Left cardiac atrium (tissue), 4 donors: ENCODE data around the gene ATP2B2. TPM values are rescaled to one million over a fixed set of nuclear protein-coding genes. Genes with fewer than 3 reads are reported as not detected.

Experiments used
- ATAC-seq, 2 donors: fragments of 200-7000 bp; cut with Tn5 transposase; one replicate each; pipeline ENCODE4 v1.9.1; 2020; ENCODE audit warnings: mild to moderate bottlenecking in 2 of 2, moderate library complexity in 2 of 2
- DNase-seq: peaks from one replicate; pipeline ENCODE4 v3.0.0-alpha.2; 2020
- intact Hi-C, 2 donors: fragments of 100-400 bp; cut with DNase I; formaldehyde crosslinking; loops; one replicate each; pipeline versions ENCODE4 v1.14.1 to v1.15.1; 2022 to 2023
- total RNA-seq, 2 donors: library from RNA; stranded (reverse); fragmentation: NEBNext Ultra II Directional; extraction: Animal tissue kit (Norgen Biotek cat#: 25700); gene quantifications; one replicate each; pipeline ENCODE4 v1.2.1, GENCODE V29; 2021
- donor health status: DM: no; HTN: yes; CAD: no.
- donor health status: DM: no; HTN: yes; CAD: no; lungs with severe emphysema.
- donor health status: DM: yes; HTN: yes; CAD: no.
- donor health status: Dilated cardiomyopathy.

ATP2B2 gene
- total RNA-seq, 2 donors from 2014 or later, result 0.31 TPM; not detected in 1

DNA sequence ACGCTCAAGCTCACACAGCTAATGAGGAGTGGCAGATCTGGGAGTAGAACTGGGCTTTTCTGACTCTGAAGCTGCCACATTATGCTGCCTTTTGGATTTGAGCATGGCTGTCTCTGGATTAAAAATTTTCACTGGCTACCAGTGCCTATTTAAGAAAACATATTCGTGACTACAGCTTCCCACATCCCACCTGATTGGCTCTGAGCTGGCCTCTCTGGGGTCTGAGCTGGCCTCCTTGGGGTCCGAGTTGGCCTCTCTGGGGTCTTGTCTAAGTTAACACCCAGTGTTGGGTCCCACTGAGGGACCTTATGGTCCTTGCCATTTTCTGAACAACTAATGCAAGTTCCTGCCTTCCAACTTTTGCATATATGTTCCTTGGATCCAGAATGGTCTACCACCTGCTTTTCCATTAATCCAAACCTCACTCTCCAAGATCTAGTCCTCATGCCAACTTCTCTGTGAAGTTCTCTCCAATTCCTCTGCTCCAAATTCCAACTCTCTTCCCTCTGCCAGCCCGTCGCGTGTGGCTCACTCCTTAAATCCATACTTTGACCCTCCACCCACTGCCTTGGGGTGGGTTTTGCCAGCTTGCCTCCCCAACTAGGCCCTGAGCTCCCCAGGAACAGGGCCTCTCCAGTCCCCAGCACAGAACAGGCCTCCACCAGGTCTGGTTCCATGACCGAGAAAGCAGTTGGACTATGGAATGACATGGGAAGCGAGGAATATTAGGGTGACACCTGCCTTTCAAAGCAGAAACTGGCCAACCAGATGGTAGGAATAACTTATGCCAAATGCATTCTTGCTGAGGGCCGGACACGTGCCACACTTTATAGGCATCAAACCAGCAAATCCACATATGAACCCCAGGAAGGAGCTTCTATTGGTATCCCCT, 42.5 kb downstream of the ATP2B2 start:
- DNase-seq (no peak), ATAC-seq (no peak)
- intact Hi-C loops, result no loop called here

DNA sequence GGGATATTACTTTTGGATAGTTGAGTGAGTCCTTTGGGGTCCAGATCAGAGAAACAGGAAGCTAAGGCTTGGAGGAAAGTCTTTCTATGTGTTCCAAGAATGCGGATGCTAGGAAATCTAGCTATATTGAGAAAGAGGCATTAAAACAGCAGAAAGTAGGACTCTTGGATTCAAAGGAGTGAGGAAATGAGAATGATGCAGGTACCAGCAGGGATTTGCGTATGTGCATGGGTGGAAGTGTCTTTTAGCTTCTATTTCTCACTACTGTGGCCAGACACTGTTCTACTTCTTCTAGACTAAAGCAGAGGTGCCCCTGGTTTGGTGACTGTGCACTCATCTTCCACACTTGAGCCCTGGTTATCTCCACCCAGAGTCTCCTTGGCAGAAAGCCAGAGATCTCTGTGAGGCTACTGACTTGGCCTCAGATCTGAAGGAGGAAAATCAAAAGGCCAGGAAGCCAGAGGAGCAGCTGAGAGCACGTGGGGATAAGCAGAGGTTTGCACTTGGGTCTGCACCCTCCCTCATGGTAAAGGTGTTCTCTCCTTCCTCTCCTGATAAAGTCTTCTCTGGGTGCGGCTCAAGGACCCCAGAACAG, 44.3 kb downstream of the ATP2B2 start:
- DNase-seq (no peak), ATAC-seq (no peak)
- intact Hi-C loops, result no loop called here

DNA sequence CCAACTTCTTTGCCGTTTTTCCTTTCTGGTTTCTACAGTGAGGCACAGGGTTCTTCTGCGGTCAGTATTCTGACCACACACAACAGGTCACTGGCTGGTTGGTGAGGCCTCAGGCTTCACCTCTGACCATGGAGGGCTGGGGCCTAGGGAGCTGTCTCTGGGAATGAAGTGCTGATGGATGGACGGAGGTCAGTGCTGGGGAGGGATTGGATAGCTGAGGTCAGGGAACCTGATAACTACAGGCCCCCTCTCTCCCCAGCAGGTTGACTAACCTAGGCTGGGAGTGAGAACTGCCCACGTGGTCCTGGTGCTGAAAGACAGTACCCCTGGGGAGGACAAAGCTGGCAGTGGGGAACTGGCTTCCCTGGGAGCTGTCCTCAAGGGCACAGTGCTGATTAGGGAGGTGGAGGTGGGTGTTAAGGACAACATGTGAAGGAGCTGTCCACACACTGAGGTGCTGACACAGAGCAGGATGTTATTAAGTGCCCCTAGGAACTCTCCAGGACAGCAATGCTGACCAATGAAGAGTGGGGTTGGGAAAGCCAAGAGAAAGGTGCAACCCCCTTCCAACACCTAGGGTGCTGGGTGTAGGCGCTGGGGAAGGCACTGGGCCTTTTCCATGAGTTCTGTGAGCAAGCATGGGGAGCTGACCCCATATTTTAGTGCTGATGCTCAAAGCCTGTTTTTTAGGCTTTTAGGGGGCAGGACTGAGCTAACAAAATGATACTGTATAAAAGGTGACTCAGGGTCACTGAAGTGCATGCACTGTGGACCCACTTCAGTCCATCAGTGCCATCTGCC, 45.2 kb downstream of the ATP2B2 start:
- ATAC-seq (peak; percentile 76 to 78), DNase-seq (peak; percentile 46)
- intact Hi-C loops, result no loop called here

DNA sequence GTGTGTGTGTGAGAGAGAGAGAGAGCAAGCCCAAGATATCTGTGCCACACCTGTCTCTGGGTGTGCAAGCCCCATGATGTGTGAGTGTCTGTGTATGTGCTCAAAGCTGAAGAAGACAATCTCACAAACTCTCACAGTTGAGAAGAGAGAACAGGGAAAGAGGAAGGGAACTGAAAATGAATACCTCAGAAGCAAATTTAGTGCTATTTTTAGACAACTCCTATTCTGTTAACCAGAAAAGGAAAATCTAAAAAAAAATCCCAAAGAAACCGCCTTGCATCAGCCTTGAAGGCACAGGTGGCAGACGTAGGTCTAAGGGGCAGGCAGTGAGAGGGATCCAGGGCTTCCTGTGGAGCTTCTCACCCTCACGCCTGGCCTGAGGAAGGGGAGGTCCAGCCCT, 47.8 kb downstream of the ATP2B2 start:
- ATAC-seq, result no peak
- DNase-seq, result no peak
- intact Hi-C loops, result no loop called here

DNA sequence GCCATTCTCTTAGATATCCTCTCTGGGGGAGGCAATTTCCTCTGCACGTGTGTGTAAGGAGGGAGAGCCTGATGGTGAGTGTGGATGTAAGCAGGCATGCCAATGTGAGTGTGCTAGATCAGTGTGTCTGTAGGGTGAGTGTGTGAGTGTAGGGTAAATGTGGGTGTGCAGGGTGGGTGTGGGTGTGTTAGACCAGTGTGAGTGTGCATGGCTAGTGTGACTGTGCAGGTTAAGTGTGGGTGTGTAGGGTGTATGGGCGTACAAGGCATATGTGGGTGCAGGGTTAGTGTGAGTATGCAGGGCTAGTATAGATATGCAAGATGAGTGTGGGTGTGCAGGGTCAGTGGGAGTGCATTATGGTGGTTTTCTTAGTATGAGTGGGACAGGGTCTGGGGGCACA, 48.4 kb downstream of the ATP2B2 start:
- no peak for DNase-seq
- no peak for ATAC-seq
- intact Hi-C loops, result no loop called here

DNA sequence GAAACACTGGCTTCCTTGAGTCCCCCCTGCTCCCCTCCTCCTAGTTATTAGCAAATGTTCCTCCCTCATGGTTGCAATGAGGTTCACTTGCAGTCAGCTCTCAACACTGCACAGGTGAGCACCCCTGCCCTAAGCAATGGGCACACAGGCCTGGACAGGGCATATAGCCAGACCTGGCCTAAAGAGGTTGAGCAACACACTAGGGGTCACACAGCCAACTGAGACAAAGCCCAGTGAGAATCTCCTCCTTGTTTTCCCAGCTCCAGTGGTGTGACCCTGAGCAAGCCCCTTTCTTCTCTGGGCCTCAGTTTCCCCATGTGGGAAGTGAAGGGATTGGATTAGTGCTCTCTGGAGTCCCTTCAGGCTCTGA, 49.9 kb downstream of the ATP2B2 start:
- ATAC-seq (no peak), DNase-seq (no peak)
- intact Hi-C loops, result no loop called here

DNA sequence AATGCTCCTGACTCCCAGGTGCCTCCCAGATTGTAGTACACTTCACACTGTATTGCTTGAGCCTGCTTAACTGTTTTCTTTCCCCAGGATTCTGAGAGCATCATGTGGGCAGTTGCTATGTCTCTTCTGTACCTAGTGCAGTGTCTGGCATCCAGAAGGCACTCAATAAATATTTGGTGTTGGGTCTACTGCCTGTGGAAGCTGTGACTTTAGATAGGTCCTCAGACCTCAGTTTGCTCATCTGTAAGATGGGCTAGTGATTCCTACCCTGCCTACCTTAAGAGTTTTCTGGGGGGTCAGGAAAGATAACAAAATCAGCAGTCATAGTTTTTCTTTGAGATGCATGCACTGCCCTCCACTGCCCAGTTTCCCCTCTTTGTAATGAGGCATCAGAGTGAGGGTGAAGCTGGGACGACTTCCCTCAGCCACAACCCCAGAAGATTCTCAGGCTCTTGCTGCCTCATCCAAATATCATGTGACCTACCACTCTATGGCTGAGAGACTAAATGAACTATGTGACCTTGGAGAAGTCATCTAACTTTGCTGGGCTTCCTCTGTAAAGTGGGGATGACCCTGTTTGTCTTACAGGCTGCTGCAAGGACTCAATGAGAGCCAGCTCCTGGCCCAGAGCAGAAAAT, 50.4 kb downstream of the ATP2B2 start:
- intact Hi-C loops, result no loop called here
- ATAC-seq, result no peak

DNA sequence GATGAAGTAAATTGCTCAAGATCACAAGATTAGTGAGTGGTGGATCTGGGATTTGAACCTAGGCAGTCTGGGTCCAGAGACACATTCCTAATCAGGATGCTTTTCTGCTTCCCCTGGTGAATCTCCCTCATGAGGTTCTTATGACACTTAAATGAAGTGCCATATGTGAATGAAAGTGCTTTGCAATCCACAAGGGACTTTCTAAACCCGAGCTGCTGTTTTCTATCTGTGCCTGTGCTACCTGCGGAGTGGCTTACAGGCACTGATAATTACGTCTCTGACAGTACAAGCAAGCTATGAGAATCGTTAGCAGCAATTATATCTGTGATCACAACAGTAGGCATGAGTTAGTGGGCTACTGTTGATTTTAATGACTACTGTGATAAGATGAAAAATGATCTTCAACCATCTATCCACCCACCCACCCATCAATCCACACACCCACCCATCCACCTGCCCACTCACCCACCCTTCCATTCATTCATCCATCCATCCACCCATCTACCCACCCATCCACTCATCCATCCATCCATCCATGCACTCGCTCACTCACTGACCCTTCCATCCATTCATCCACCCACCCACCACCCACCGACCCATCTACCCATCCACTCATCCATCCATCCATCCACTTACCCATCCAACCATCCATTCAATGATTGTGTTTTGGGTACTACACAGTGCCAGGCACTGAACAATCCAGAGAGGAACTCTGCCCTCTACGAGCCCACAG, 51.8 kb downstream of the ATP2B2 start:
- intact Hi-C loops, result no loop called here
- no peak for ATAC-seq

More for the DNA sequence above, 50.4 kb downstream of the ATP2B2 start:
- no peak for DNase-seq

DNA sequence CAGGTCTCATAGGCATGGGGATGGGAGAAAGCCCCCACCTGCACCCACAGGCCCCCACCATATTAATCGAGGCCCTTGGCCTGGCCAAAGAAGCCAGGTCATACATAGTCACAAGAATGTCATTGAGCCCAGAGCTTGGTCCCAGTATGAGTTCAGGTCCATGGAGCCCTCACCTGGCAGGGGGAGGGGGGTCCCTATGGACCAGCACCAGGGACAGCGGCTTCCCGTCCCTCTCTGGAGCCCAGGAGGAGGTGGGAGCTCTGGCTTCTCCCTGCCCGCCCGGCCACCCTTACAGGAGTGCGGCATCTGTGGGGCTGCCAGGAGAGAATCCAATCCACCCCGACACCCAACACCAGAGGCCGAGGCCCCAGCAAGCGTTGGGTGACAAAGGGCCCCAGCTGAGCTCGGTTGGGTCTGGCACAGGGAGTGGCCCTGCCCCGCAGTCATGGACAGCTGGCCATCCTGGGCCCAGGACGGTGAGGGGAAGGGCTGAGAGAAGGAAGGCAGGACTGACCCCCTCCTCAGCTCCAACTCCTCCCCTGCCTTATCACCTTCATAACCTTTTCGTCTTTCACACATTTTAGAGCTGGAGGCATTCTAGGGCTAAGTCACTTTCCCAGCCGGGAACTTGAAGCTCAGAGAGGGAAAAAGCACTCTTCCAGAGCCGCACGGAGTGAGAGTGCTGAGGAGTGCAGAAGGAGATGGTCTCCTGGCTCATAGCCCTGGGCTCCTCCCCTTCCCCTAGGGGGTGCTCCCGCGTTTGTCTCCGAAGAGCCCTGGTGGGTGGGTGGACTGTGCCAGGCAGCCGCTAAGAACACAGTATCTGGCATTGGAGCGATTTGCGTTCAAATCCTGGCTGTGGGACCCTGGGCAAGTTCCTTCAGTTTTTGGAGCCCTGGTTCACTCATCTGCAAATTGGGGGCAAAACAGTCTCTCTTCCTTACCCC, 54.6 kb downstream of the ATP2B2 start:
- ATAC-seq (no peak), DNase-seq (no peak)
- intact Hi-C loops, result no loop called here

More for the DNA sequence above, 51.8 kb downstream of the ATP2B2 start:
- no peak for DNase-seq

DNA sequence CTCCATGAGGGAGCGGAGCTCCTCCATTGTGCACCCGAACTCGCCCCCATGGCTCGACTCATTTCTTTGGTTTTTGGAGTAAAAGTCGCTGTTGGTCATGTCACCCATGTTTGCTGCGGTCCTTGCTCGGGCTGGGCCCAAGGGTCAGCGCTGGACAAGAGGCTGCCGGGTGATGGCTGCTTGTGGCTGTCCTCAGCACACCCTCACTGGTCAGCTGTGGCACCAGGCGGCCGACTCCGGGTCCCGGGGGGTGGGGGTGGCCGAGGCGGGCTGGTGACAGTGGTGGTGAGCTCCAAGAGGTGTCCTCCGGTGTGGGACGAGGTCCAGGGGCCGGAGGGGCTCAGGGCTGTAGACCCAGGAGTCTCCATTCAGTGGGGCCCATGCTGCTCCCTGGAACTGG, 56.0 kb downstream of the ATP2B2 start:
- intact Hi-C loops, result no loop called here
- ATAC-seq, result no peak
- no peak for DNase-seq

DNA sequence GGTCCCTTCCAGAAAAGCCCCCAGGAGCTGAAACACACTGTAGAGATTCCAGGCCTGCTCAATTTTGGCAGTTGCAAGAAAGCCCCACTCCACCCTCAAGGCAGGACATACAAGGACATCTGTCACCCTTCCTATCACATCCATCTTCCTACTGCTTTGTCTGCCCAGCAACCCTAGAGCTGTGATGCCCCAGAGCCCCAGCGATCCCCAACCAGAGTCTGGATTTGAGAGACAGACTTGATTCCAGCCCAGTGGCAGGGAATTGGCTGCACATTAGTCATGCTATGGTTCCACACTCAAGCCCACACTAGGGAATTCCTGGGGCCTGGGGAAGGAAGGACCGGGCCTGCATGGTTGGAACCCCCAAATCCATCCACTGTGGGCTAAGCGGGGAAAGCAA, 56.8 kb downstream of the ATP2B2 start:
- no peak for DNase-seq
- ATAC-seq, result no peak
- intact Hi-C loops, result no loop called here

DNA sequence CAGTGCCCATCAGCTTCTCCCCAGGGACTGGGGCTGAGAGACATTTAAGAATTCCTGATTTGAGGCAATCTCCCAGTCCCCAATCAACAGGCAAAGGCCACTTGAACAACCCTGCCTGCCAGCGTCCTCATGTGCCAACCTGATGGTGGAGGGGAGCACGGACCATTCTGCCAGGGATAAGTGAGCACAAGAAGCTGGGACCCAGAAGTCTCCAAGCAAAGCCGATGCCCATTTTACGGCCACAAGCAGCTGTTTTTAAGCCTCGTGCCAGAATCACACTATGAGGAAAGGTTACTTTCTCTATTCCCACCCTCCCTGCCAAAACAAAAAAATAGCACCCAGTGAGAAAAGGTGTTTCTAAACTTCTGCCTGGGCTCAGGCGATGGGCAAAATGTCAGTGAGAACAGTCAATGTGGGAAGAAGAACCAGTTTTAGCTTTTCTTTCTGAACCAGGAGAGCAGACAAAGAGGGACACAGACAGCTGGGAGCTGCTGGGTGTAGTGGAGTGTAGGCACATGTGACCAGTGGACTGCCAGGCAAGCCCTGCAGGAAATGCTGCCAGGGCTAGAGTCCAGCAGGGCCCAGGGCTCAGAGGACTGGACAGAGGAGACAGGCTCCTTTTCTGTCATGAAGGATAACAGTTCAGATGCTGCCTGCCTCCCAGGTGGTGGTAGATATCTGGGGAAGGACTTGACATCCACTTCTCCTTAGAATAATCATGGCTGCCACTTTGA, 57.7 kb downstream of the ATP2B2 start:
- DNase-seq (no peak), ATAC-seq (no peak)
- intact Hi-C loops, result no loop called here

DNA sequence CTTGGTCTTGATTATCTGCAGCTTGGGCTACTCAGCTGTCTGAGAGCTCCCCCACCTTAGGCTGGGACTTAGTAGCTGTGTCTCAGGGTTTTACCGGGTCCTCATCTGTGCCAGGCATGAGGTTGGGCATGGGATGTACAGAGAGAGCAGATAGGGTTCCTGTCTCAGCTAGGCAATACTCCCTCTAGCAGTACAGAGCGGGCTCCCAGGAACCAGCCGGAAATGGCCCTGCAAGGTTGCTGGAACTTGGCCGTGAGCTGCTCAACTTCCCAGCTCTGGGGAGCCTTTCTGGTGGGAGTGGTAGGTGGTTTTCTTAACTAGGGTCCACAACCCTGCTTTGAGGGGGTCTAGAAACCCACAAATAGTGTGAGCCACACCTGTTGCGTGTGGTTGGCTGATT, 58.3 kb downstream of the ATP2B2 start:
- ATAC-seq, result no peak
- intact Hi-C loops, result no loop called here
- no peak for DNase-seq

DNA sequence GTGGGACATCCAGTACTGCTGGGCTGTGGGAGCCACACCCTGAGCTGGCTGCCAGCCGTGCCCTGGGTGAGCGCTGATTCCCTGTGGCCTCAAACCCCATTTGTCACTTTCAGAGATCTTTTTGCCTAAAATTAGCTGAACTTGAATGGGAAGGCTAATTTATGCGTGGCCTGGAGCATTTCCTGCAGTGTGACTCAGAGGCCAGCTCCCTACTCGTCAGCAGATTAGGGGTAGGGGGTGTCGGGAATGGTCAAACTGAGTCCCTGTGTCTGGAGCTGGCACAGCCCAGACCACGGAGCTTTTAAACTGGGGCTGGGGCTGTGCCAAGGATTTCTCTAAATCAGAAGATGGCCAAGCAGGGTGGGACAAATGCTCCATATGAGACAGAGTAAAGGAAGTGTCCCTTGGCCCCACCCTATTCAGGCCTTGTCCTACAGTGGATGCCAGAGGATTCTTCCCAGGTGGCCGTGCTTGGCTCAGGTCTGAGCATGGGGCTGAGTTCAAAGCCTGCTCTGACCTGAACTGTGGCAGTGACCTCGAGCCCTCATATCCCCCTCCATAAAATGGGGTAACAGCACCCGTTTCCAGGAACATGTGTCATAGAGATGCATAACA, 59.7 kb downstream of the ATP2B2 start:
- intact Hi-C loops, result no loop called here
- DNase-seq, result no peak
- no peak for ATAC-seq

DNA sequence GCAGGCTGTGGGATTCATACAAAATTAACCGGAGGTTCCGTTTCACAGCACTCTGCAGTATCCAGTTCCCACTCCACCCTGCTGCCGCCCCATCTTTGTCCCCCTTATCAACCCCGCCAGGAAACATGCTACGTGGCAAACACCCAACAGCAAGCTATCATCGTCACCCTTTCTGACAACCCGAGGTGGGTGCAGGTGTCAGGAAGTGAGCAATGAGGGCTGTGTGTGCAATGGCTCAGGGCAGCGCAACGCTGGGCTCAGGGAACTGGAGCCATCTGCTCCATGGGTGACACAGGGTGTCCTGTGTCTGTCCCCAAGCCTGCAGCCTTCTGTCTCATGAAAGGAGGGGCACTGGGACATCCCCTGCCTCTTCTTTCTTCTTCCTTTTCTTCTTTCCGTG, 60.9 kb downstream of the ATP2B2 start:
- no peak for DNase-seq
- intact Hi-C loops, result no loop called here
- no peak for ATAC-seq

DNA sequence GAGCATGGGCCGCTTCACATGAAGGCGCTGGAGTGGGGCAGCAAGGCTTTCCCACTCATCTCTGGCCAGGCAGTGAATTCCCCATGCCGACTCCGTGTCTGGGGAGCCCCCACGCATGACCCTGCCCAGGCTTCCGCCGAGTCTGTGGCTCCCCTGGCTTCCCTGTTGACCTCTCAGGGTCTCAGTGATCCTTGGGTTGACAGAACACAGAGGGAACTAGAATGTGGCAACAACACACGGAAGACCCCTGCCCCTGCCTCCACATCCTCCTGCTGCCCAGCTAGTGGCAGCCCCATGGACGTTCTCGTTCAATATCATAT, 61.3 kb downstream of the ATP2B2 start:
- intact Hi-C loops, result no loop called here
- DNase-seq (no peak), ATAC-seq (no peak)
